ENCODE results near the gene SET. TPM values are rescaled to one million over a fixed set of nuclear protein-coding genes. Genes with fewer than 3 reads are reported as not detected.
A peak's percentile ranks its signal among the peaks of the same experiment; 100 is the strongest.
"Not testable (repeated sequence)": the region's sequence is repeated elsewhere in the genome, so short reads cannot be mapped to it uniquely, and the experiment has no call there.

SET gene, protein sequence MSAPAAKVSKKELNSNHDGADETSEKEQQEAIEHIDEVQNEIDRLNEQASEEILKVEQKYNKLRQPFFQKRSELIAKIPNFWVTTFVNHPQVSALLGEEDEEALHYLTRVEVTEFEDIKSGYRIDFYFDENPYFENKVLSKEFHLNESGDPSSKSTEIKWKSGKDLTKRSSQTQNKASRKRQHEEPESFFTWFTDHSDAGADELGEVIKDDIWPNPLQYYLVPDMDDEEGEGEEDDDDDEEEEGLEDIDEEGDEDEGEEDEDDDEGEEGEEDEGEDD
- 404 and 663 TPM in 2 replicates for total RNA-seq

DNA sequence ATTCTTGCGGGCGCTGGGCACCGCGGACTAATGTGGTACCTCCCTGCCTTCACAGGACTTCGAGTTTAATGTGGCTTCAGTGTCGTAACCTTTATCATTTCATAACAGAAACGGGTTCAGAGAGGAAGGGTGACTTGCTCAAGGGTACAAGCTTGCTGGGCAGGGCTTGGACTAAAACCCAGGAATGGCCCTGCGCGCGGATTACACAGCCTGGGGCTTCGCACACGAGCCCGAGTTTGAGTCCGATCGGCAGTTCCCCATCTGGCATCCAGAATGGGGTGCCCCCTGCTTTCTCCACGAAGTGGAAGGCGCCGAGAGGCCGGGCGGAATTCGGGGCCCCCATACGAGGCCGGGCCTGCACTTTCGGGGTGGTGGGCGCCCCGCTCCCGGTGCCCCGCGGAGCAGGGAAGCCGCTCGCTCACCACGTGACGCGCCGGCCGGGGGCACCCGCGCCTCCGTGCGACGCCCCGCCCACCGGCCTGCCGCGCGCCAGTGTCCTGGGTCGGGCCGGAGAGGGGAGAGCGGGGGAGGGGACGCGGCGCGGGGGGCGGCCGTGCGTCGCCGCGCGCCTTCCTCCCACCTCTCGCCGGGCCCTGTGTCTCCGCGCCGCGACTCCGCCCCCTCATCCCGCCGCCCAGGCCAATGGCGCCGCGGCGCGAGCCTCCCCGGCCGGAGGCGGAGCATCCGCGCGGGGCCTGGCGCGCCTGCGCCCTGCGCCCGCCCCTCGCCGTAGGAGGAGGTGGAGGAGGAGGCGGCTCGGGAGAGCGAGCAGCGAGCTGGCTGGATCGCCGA, at the start of gene SET:
TSS of gene SET (plus strand) at position 722 of the 792 bp plus-strand sequence. CDS start 361 bp downstream, outside the sequence.
- Histone ChIP-seq H3K36me3 (ENCODE audit: control insufficient read depth, insufficient read depth, low read length) (peaks cover 1% of the 10 kb centered on the region), H3K4me3 (ENCODE audit: low read depth, low read length) (peak within 1 kb of the TSS; percentile 95), H3K27me3 (ENCODE audit: control insufficient read depth, insufficient read depth, low read length) (no peaks in the 10 kb centered on the region)
- peak; percentile 53 for DNase-seq (ENCODE audit: low read depth)
- no peak for TF ChIP-seq CTCF (IDR thresholded peaks at IDR 0.05; ENCODE audit: insufficient read depth, low read length, poor library complexity, severe bottlenecking)

- TF ChIP-seq CTCF (IDR thresholded peaks at IDR 0.05; ENCODE audit: insufficient read depth, low read length, poor library complexity, severe bottlenecking) = no peak
- H3K4me3 ChIP-seq (ENCODE audit: low read depth, low read length) = no peak overlapping the region
- DNase-seq (ENCODE audit: low read depth) = no peak
- no peaks in the 10 kb centered on the region for H3K27me3 ChIP-seq (ENCODE audit: control insufficient read depth, insufficient read depth, low read length)
- H3K36me3 ChIP-seq (ENCODE audit: control insufficient read depth, insufficient read depth, low read length) = no peaks in the 10 kb centered on the region
Measured at GRCh38 chr9:128640603-128641002, 48.4 kb upstream of the SET start.

DNA sequence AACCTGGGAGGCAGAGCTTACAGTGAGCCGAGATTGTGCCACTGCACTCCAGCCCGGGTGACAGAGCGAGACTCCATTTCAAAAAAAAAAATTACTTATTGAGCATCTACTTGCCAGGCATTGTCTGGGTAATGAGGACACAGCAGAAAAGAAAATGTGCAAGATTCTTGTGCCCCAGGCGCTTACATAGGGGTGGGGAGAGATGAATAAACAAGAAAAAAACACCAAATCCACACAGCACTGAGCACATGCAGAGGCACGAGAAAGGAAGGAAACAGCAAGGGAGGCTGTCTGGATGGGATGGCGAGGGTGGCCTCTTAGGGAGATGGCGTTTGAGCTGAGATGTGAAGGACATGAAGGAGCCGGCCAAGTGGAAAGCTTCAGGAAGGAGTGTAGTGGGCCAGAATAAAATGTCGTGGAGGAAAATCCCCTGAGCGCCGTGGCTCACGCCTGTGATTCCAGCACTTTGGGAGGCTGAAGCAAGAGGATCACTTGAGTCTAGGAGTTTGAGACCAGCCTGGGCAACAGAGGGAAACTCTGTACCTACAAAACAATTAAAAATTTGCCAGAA, 46.3 kb upstream of the SET start:
- no peak for TF ChIP-seq CTCF (IDR thresholded peaks at IDR 0.05; ENCODE audit: insufficient read depth, low read length, poor library complexity, severe bottlenecking)
- no peak for DNase-seq (ENCODE audit: low read depth)
- H3K4me3 ChIP-seq (ENCODE audit: low read depth, low read length) = no peak overlapping the region
- no peaks in the 10 kb centered on the region for H3K36me3 ChIP-seq (ENCODE audit: control insufficient read depth, insufficient read depth, low read length)
- H3K27me3 ChIP-seq (ENCODE audit: control insufficient read depth, insufficient read depth, low read length) = no peaks in the 10 kb centered on the region

DNA sequence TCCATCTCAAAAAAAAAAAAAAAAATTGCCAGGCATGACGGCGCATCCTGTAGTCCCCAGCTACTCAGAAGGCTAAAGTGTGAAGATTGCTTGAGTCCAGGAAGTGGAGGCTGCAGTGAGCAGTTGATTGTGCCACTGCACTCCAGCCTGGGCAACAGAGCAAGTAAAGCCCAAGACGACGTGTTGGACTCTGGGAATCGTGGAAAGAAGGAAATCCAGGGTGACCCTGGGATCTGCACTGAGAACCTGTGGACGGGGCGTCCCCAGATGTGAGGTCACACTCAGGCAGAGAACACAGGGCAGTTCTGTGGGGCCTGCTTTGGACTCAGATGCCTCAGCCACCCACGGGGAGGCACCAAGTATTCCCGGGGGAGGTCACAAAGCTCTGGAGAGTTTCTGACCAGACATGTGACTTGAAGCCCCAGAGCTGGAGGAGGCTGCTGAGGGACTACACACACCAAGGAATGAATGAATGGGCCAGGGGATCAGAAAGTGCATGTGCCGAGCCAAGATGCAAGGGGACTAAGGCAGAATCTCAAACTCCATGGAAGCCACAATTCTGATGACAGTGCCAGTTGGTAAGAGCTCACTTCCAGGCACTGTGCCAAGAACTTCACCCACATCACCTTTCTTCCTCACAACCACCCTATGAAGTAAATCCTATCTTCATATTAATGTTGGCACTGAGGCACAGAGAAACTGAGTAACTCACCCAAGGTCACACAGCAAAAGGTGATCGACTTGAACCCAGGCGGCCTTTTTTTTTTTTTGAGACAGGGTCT, 45.3 kb upstream of the SET start:
- H3K27me3 ChIP-seq (ENCODE audit: control insufficient read depth, insufficient read depth, low read length) = no peaks in the 10 kb centered on the region
- DNase-seq (ENCODE audit: low read depth) = no peak
- TF ChIP-seq CTCF (IDR thresholded peaks at IDR 0.05; ENCODE audit: insufficient read depth, low read length, poor library complexity, severe bottlenecking) = no peak
- no peaks in the 10 kb centered on the region for H3K36me3 ChIP-seq (ENCODE audit: control insufficient read depth, insufficient read depth, low read length)
- H3K4me3 ChIP-seq (ENCODE audit: low read depth, low read length) = no peak overlapping the region

DNA sequence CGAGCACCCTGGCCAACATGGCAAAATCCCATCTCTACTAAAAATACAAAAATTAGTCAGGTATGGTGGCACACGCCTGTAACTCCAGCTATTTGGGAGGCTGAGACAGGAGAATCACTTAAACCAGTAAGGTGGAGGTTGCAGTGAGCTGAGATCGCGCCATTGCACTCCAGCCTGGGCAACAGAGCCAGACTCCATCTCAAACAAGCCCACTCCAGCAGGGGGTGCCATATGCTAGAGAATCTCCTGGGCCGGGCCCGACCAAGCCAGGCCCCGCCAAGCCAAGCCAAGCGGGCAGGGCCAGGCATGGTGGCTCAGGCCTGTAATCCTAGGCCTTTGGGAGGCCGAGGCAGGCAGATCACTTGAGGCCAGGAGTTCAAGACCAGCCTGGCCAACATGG, 40.8 kb upstream of the SET start:
- H3K36me3 ChIP-seq (ENCODE audit: control insufficient read depth, insufficient read depth, low read length); DNase-seq (ENCODE audit: low read depth); H3K27me3 ChIP-seq (ENCODE audit: control insufficient read depth, insufficient read depth, low read length); H3K4me3 ChIP-seq (ENCODE audit: low read depth, low read length): not testable (repeated sequence)
- peak; percentile 22 for TF ChIP-seq CTCF (IDR thresholded peaks at IDR 0.05; ENCODE audit: insufficient read depth, low read length, poor library complexity, severe bottlenecking)
